Medulla oblongata (tissue), 1 donor: ENCODE results near the gene TMEM82.

ENCODE experiments used
- DNase-seq: peaks from one replicate; pipeline ENCODE4 v3.0.0-alpha.2; 2015; ENCODE audit errors: extremely low spot score

The TMEM82 gene

DNA sequence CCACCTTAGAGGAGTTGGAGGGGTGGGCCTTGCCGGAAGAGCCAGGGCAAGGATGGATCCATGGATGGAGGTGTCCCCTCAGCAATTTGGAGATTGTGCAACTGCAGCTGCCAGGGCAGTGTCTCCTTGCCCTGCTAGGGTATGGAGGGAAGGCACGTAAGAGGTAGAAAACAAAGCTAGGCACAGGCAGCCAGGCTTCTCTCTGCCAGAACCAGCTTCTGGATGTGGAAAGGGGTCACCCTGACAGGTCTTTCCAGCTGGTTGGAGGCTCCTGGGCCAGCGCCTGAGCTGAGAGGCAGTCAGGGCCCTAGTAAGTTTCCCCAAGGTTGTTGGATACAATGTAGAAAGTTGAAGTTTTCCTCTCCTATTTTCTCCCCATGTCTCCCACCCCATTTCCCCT, 21.4 kb upstream of the TMEM82 start:
- no peak for DNase-seq

DNA sequence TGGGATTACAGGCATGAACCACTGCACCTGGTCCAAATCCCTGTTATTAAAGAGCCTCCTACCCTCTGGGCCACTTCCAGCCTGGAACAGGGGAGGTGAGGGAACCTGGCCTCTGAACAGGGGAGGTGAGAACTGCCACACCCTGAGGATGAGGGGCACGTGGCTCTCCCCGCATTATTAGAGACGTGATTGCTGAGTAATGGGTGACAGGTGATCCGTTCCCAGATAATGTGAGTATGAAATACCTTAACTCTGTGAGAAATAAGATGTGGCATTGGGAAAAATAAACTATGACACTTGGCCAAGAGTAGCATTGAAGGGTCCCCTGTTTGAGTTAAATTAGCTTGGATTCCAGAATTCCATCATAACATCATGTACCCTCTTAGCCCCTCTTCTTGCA, 19.9 kb upstream of the TMEM82 start:
- DNase-seq: no peak

DNA sequence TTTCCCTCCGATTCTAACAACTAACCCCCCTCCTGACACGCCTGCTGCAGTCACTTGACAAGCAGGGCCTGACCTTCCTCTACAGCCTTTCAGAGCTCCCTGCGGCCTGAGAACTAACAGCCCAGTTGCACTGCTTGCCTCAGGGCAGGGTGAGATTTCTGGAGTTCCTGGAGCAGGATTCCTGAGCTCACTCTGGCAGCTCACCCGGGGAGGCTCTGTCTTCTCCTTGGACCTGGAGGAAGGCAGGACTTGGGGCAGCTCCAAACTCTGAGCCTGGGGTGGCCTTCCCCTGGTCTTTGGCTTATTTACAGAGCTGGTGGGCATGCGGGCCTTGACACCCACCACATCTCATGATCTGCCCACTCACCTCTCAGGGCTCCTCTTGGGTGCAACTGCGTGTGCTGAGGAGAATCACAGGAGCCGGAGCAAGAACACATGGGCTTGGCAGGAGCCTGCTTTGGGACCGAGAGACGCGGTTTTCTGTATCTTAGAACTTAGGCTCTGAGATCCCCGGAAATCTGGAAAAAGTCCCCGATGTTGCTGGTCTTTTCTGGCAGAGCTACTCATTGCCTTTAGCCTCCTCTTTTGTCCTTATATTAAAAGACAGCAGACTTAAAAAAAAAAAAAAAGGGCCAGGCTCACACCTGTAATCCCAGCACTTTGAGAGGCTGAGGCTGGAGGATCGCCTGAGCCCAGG, 19.3 kb upstream of the TMEM82 start:
- DNase-seq: no peak

DNA sequence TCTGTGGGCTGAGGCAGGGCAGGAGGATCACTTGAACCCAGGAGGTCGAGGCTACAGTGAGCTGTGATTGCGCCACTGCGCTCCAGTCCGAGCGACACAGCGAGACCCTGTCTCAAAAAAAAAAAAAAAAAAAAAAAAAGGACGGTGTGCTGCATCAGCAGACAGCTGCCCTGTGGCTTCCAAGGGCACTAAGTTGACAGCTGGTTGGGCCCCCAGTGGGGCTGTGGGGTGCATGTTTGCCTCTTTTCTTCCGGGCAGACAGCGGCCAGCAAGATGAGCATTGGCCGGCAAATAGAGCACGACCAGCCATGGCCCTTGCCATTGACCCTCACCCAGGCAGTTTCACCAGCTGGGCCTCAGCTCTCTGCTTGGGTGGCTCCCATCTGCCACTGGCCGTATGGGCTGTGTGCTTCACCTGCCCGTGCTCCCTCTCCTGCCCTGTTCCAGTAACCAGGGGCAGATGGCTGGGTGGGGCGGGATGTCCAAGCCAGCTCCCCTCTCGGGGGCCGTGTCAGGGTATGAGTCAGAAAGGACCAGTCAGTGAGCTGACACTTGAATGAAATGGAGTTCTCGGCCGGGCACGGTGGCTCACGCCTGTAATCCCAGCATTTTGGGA, 18.6 kb upstream of the TMEM82 start:
- no peak for DNase-seq

DNA sequence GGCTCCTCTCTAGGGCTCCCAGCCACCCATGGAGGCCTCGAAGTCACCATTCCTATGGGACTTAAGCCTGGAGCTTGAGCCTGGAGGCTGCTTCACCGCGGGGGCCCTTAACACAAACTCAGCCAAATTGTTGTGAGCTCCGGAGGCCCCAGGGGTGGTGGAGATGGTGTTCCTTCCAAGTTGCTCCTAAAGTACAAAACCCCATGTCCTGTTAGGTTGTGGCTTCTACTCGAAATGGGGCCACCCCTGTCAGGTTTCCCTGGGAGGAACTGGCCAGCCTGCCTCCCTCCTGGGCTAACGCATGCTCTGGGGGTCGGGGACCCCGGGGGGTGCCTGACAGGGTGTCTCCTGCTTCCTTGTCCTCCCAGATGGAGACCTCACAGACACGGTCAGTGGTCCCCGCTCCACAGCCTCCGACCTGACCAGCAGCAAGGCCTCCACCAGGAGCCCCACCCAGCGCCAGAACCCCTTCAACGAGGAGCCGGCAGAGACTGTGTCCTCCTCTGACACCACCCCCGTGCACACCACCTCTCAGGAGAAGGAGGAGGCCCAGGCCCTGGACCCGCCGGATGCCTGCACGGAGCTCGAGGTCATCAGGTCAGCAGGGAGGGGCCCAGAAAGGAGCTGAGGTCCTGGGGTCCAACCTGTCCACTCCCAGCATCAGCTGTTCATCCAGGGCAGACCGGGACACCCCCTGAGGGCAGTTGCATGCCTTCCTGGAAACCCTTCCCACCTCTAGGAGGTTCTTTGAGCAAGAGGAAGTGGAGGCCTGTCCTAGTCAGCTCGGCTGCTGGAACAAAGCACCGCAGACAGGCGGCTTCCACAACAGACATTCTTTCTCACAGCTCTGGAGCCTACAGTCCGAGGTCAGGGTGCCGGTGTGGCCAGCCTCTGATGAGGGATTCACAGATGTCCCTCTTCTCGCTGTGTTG, 17.1 kb upstream of the TMEM82 start:
- DNase-seq: no peak

DNA sequence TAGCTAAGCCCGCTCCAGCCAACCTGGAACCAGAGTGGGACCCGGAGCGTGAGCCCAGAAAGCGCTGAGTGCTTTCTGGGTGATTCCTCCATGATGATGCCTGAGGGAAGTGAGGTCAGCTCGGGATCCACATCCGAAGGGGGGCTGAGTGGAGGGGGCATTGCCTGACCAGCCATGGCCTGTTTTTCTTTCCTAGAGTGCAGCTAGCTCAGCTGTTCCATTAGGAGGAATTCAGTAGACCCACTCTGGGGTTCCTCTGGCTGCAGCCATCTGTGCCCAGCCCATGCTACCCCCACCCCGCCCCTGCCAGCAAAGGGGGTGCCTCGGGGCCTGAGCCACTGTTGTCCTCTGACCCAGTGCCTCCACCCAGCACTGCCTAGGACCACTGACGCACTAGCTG, 15.8 kb upstream of the TMEM82 start:
- DNase-seq: no peak

DNA sequence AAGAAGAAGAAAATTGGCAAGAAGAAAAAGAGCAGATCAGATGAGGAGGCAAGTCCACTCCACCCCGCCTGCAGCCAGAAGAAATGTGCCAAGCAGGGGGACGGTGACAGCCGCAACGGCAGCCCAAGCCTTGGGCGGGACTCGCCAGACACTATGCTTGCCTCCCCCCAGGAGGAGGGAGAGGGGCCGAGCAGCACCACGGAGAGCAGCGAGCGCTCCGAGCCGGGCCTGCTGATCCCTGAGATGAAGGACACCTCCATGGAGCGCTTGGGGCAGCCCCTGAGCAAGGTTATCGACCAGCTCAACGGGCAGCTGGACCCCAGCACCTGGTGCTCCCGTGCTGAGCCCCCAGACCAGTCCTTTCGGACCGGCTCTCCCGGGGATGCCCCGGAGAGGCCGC, 15.3 kb upstream of the TMEM82 start:
- no peak for DNase-seq

DNA sequence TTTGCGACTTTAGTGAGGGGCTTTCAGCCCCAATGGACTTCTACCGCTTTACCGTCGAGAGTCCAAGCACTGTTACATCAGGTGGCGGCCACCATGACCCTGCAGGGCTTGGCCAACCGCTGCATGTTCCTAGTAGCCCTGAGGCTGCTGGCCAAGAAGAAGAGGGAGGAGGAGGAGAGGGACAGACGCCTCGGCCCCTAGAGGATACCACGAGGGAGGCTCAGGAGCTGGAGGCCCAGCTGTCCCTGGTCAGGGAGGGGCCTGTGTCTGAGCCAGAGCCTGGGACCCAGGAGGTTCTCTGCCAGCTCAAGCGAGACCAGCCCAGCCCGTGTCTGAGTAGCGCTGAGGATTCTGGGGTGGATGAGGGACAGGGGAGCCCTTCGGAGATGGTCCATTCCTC, 14.9 kb upstream of the TMEM82 start:
- DNase-seq: no peak

DNA sequence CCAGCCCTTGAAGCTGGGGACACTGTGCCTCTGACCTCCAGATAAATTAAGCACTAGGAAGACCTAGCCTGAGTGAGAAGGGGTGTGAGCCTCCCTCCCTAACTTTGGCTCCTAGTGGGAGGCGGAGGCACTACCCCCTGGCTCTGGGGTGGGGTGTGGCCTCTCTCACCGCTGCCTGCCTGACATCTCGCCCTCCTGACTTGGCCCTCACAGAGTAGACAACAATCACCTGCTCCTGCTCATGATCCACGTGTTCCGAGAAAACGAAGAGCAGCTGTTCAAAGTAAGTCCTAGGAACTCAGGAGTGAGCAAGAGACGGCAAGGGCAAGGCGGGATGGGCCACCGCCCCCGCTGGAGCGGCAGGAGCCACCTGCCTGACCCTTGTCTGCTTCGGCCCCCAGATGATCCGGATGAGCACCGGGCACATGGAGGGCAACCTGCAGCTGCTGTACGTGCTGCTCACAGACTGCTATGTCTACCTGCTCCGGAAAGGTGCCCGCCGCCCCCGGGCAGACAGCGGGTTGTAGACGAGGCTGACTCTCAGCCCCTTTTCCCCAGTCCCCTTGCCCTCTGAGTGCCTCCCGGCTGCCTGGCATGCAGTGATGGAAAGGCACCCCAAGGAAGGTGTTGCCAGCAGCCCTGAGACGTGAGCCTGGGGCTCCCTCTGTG, 14.3 kb upstream of the TMEM82 start:
- no peak for DNase-seq

DNA sequence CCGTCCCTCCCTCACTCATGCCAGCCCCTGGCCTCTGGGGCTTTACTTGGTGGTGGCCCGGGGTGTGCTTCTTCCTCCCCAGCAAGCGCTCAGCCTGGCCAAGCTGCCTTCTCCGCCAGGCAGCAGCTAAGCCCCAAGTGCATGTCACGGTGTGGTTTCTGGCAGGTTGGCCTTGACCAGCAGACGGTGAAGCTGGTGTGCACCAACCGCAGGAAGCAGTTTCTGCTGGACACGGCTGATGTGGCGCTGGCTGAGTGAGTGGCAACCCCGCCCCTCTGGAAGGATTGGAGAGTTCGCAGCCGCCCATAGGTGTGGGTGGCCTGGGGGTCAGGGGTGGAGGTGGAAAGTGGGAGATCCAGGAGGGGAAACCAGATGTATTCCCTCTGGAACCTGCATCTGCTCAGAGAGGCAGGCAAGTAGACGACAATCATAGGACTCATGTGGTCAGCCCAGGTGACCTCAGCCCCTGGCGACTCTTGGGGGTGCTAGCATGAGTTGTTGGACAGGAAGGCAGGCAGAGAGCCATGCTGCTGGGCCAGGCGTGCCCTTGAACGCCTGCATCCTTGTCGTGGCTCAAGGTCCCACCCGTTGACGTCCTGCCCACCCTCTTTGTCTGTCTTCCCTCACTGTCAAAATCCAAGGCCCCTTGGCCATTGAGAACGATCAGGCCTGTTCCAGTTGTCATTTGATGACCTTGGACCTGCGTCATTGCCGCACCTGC, 13.2 kb upstream of the TMEM82 start:
- DNase-seq: no peak

DNA sequence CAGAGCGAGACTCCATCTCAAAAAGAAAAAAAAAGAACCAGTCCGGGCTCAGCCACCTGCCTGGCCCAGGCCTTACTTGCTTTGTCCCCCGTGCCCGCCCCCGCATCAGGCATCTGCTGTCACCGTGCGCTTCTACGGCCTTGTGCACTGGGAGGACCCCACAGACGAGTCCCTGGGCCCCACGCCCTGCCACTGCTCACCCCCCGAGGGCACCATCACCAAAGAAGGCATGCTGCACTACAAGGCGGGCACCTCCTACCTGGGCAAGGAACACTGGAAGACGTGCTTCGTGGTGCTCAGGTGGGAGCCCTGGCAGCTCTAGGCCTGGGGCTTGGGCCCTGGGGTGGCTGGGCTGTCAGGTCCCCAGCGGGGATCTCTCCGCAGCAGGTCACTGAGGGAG, 11.9 kb upstream of the TMEM82 start:
- DNase-seq: no peak

DNA sequence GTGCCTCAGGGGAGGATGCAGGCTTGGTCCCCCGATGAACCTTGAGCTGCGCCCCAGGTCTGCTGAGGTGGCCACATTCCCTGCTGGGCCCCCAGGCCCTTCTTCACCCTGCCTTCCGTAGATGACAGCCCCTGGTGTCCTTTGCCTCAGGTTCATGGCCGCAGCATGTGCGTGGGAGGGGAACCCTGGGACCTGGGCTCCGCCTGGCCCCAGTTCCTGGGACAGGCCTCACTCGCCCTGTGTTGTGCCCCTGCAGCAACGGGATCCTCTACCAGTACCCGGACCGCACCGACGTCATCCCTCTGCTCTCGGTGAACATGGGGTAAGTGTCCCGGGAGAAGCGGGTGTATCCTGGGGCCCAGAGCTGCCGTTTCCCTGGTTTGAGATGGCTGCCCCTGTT, 11.4 kb upstream of the TMEM82 start:
- no peak for DNase-seq

DNA sequence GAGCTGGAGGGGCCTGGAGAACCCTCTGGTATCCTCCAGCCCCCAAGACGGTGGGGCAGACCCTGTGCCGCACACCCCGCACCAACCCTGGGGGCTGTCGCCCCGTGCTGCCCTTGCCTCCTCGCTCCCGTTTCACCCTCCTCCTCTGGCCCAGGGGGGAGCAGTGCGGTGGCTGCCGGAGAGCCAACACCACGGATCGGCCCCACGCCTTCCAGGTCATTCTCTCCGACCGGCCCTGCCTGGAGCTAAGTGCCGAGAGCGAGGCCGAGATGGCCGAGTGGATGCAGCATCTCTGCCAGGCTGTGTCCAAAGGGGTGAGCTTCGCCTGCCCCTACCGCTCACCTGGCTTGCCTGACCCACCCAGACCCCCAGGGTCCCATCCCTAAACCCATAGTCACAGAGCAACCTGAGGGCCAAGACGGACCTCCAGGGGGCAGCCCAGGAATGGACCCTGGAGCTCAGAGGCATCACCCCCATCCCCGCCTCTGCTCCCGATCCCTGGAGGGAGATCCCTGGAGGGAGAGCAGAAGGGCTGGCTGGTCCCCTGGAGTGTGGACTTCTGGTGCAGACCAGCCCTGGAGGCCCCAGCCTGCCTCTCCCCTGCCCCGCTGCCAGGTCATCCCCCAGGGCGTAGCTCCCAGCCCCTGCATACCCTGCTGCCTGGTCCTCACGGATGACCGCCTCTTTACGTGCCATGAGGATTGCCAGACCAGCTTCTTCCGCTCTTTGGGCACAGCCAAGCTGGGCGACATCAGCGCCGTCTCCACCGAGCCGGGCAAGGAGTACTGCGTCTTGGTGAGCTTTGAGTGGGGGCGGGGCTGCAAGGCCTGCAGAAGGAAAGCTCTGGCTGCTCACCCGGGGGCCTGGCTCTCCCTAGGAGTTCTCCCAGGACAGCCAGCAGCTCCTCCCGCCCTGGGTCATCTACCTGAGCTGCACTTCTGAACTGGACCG, 10.3 kb upstream of the TMEM82 start:
- no peak for DNase-seq

DNA sequence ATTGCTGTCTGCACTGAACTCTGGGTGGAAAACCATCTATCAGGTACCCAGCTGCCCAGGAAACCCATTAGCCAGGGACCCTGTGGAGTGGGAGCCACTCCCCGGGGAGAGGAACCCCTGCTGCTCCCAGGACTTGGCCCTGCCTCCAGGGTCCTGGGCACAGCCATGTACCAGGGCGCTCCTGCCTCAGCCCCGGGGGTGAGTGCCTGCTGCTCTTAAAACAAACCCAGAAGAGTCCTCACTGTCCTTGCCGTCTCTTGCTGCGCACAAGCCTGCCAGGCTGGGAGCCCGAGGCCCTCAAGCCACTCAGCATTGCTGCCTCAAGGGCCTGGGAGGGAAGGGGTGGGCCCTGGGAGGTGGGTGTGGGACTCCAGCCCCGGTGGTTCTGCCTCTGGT, 9.6 kb upstream of the TMEM82 start:
- DNase-seq: no peak

DNA sequence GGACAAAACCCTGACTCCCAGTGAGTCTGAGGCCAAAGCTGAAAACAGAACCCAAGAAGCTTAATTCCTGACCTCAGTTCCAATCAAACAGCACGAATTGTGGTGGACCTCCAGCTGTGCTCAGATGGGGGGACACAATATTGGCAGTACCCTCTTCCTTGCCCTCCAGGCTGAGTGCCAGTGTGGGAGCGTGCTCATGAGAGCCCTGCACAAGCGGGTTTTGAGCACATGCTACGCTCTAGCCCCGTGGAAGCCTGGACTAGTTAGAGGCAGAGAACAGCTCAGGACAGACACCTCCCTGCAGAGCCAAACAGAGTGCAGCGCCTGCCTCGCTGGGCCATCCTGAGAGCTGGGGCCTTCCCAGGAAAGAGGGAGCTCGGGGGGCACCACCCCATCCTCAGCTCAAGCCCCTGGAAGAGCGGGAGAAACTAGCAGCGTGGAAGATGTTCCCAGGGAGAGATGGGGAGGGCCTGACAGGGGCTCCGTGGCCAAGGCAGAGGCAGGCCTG, 9.0 kb upstream of the TMEM82 start:
- DNase-seq: no peak

DNA sequence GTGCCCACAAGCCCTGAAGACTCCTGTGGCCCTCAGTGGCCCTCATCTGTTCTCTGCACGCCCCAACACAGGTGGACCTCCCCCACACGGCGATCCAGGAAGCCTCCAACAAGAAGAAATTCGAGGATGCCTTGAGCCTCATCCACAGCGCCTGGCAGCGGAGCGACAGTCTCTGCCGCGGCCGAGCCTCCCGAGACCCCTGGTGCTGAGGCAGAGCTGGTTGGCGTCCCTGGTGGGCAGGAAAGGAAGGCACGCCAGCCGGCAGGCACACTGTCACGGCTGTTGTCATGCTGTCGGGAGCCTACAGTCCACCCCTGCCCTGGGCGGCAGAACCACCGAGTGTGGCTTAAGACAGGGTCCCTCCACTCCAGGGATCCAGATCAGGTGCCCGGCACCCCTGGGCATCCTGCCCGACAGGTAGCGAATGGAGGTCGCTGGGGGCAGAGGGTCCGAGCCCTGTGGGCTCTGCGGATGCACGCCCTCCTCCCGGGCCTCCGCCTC, 8.5 kb upstream of the TMEM82 start:
- no peak for DNase-seq

DNA sequence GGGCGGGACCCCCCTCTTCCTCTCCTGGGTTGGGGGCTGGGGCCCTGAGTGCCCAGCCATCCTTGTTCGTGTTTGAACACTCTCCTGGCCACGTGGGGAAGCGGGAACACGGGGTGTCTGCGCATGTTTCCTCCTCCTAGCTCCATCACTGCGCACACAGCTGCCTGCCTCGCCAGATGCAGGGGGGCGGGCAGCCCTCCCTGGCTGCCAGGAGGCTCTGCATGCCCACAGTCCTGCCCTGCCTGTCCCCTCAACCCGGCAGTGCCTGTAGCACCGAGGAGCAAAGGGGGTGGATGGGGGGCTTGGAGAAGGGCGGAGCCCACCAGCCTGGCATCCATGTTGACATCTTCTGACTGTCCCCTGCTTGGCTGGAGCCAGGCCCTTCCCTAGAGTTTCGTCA, 8.0 kb upstream of the TMEM82 start:
- no peak for DNase-seq

DNA sequence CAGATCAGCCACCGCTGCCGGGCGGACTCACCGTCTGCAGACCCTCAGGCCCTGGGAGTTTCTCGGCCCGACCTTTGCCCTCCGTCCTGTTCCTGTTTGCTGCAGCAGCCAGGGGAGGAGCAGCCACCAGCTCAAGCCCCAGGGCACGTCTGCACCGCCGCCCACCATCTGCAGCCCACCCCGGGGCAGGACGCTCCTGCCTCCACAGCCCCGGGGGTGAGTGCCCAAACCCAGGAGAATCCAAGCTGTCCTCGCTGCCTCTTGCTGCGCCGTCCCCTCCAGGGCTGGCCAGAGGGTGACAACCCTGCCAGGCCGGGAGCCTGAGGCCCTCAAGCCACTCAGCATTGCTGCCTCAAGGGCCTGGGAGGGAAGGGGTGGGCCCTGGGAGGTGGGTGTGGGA, 7.4 kb upstream of the TMEM82 start:
- DNase-seq: no peak

DNA sequence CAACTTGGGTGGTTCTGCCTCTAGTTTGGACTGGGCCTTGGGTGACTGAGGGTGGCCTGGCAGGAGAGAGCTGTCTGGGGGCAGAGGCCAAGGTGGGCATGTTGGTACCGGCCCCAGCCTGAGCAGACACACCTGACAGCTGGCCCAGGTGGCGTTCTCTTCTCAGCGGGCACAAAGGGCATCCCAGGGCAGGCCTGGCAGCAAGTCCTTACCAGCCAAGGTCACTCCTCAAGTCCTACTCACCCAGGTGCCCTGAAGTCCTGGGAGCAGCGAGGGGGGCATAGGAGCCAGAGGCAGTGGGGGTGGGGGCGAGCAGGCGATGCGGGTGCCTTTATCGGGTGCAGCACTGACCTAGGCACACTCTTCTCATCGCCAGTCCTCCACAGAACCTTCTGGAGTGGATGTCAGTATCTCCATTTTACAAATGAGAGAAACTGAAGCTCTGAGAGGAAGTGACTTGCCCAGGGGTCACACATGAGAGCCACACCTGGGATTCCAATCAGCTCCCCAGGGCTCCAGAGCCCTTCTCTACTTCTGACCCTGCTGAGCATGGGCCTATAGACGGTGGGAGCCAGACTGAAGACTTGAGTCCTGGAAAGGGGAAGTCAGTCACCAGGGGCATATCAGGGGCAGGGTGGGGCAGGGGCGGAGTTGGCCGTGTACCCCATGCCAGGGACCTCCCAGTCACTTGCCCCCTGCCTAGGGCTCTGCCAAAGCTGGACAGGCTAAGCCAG, 6.8 kb upstream of the TMEM82 start:
- no peak for DNase-seq
